ENCODE measurements around the gene C2orf49. TPM values are rescaled to one million over a fixed set of nuclear protein-coding genes. Genes with fewer than 3 reads are reported as not detected.

Gene C2orf49
- total and polyA plus RNA-seq, 2 donors (not counting 1 experiment from before 2014, with no cell fraction given) = 7.5 to 29.3 TPM

DNA sequence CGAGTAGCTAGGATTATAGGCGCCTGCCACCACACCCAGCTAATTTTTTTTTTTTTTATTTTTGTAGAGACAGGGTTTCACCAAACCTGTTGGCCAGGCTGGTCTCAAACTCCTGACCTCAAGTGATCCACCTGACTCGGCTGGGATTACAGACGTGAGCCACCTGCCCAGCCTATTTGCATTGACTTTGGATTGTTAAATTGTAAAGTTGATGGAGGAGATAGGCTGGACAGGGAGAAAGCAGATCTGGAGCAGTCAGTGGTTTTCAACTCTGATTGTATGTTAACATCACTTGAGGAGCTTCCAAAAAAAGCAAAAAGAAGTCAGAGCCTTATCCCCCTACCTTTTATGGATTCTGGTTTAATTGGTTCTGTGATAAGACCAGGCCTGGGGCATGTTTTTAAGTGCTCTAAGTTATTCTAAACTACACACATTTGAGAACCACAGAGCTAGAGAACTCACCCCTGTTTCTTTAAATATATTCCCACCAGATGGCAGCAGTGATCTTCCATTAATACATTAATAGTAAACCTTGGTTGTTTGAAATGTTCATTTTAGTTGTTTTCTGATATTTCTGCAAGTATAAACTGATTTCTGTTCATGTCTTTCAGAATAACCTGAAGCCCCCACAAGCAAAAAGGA, 7.5 kb downstream of the C2orf49 start:
- ATAC-seq (ENCODE audit: low read depth) (no peak), DNase-seq (peak; percentile 33)
- 88% methylated on average over 2 of the region's 4 CpGs for WGBS (ENCODE audit: insufficient coverage)
- no peak overlapping the region for H3K4me2 ChIP-seq (replicated peaks; ENCODE audit: low read depth, low read length, poor library complexity, severe bottlenecking)
- POLR2A ChIA-PET = no interaction called here
- H3K27ac Mint-ChIP-seq = no peak overlapping the region
- no peaks in the 10 kb centered on the region for H3K27me3 Mint-ChIP-seq
- no peak overlapping the region for H3K4me3 ChIP-seq (ENCODE audit: control extremely low read depth in 1 of 5, extremely low read depth in 1 of 5, insufficient read depth in 1 of 5, low read depth in 2 of 5, low read length in 4 of 5)
- H3K36me3 ChIP-seq (replicated peaks in 1 of 2; ENCODE audit: control extremely low read depth in 1 of 2, control insufficient read depth in 1 of 2, extremely low read depth in 1 of 2, insufficient read depth in 2 of 2, low read length in 1 of 2) = peaks cover 2 to 75% of the 10 kb centered on the region in 2 experiments
- no peaks in the 10 kb centered on the region for H4K20me1 ChIP-seq (ENCODE audit: control insufficient read depth, insufficient read depth, low read length, poor library complexity, severe bottlenecking)
- no peaks in the 10 kb centered on the region for H3K27me3 ChIP-seq (replicated peaks in 1 of 4; ENCODE audit: control extremely low read depth in 1 of 4, control insufficient read depth in 3 of 4, insufficient read depth in 4 of 4, low read length in 3 of 4)
- no peak overlapping the region for H3K27ac ChIP-seq (ENCODE audit: low read length in 2 of 2)
- H3K9ac ChIP-seq (ENCODE audit: low read length) = no peak overlapping the region
- H3K4me1 Mint-ChIP-seq = no peaks in the 10 kb centered on the region
- H3K9me3 Mint-ChIP-seq (ENCODE audit: insufficient read depth) = no peaks in the 10 kb centered on the region
- intact Hi-C loops (cut with micrococcal nuclease) = no loop called here
- no peaks in the 10 kb centered on the region for H3K4me1 ChIP-seq (ENCODE audit: control insufficient read depth in 2 of 2, insufficient read depth in 2 of 2, low read length in 2 of 2)
- CTCF ChIA-PET = interaction anchor here (0.6 to 1.4 kb wide), 7 partner anchors 11 to 705 kb away, joined by 3 to 4 read pairs (median 3); no protein-coding TSS in a partner anchor
- H2AFZ ChIP-seq (ENCODE audit: insufficient read depth, low read depth, low read length, poor library complexity, severe bottlenecking) = no peak overlapping the region
- H3K4me3 Mint-ChIP-seq = no peak overlapping the region
- H3K9me3 ChIP-seq (ENCODE audit: control extremely low read depth in 1 of 3, control insufficient read depth in 2 of 3, insufficient read depth in 1 of 3, low read length in 2 of 3) = no peaks in the 10 kb centered on the region
- H3K79me2 ChIP-seq (ENCODE audit: control insufficient read depth, insufficient read depth, low read length) = peaks cover 4% of the 10 kb centered on the region
- TF ChIP-seq, protein P1, sequence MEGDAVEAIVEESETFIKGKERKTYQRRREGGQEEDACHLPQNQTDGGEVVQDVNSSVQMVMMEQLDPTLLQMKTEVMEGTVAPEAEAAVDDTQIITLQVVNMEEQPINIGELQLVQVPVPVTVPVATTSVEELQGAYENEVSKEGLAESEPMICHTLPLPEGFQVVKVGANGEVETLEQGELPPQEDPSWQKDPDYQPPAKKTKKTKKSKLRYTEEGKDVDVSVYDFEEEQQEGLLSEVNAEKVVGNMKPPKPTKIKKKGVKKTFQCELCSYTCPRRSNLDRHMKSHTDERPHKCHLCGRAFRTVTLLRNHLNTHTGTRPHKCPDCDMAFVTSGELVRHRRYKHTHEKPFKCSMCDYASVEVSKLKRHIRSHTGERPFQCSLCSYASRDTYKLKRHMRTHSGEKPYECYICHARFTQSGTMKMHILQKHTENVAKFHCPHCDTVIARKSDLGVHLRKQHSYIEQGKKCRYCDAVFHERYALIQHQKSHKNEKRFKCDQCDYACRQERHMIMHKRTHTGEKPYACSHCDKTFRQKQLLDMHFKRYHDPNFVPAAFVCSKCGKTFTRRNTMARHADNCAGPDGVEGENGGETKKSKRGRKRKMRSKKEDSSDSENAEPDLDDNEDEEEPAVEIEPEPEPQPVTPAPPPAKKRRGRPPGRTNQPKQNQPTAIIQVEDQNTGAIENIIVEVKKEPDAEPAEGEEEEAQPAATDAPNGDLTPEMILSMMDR (IDR thresholded peaks at IDR 0.05) = peak; percentile 53
- no peak for TF ChIP-seq EZH2 (IDR thresholded peaks at IDR 0.05; ENCODE audit: borderline replicate concordance, insufficient read depth, low read depth, low read length, poor library complexity, severe bottlenecking)

DNA sequence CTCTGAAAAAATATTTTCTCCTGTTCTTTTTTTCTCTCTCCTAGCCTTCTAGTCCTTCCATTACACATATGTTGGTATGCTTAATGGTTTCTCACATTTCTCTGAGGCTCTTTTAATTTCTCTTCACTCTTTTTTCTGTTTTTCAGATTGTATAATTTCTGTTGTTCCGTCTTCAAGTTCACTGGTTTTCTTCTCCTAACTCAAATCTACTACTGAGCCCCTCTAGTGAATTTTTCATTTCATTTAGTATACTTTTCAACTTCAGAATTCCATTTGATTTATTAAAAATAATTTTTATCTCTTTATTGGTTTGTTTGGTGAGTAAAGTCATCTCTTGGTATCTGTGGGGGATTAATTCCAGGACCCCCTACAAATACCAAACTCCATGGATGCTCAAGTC, 19.8 kb downstream of the C2orf49 start:
- Mint-ChIP-seq H3K4me1 (no peaks in the 10 kb centered on the region), H3K4me3 (no peak overlapping the region), H3K9me3 (ENCODE audit: insufficient read depth) (peaks cover 13% of the 10 kb centered on the region), H3K27ac (no peak overlapping the region), H3K27me3 (no peaks in the 10 kb centered on the region)
- ChIA-PET POLR2A (no interaction called here), CTCF (no interaction called here)
- ATAC-seq (ENCODE audit: low read depth) (no peak), DNase-seq (no peak)
- Histone ChIP-seq H3K4me2 (replicated peaks; ENCODE audit: low read depth, low read length, poor library complexity, severe bottlenecking) (no peak overlapping the region), H3K27ac (ENCODE audit: low read length in 2 of 2) (no peak overlapping the region), H3K9me3 (ENCODE audit: control extremely low read depth in 1 of 3, control insufficient read depth in 2 of 3, insufficient read depth in 1 of 3, low read length in 2 of 3) (peaks cover 3 to 18% (median 11%) of the 10 kb centered on the region in 3 donors), H3K79me2 (ENCODE audit: control insufficient read depth, insufficient read depth, low read length) (no peaks in the 10 kb centered on the region), H3K36me3 (replicated peaks in 1 of 2; ENCODE audit: control extremely low read depth in 1 of 2, control insufficient read depth in 1 of 2, extremely low read depth in 1 of 2, insufficient read depth in 2 of 2, low read length in 1 of 2) (peaks cover 5 to 33% of the 10 kb centered on the region in 2 experiments), H3K4me3 (ENCODE audit: control extremely low read depth in 1 of 5, extremely low read depth in 1 of 5, insufficient read depth in 1 of 5, low read depth in 2 of 5, low read length in 4 of 5) (no peak overlapping the region), H4K20me1 (ENCODE audit: control insufficient read depth, insufficient read depth, low read length, poor library complexity, severe bottlenecking) (no peaks in the 10 kb centered on the region), H3K27me3 (replicated peaks in 1 of 4; ENCODE audit: control extremely low read depth in 1 of 4, control insufficient read depth in 3 of 4, insufficient read depth in 4 of 4, low read length in 3 of 4) (no peaks in the 10 kb centered on the region), H3K9ac (ENCODE audit: low read length) (no peak overlapping the region), H2AFZ (ENCODE audit: insufficient read depth, low read depth, low read length, poor library complexity, severe bottlenecking) (no peak overlapping the region), H3K4me1 (ENCODE audit: control insufficient read depth in 2 of 2, insufficient read depth in 2 of 2, low read length in 2 of 2) (no peaks in the 10 kb centered on the region)
- TF ChIP-seq, protein P1 (IDR thresholded peaks at IDR 0.05) = no peak
- TF ChIP-seq EZH2 (IDR thresholded peaks at IDR 0.05; ENCODE audit: borderline replicate concordance, insufficient read depth, low read depth, low read length, poor library complexity, severe bottlenecking) = no peak
- WGBS (ENCODE audit: insufficient coverage) = no CpG with 5 or more reads among the region's 1 CpG
- intact Hi-C loops (cut with micrococcal nuclease) = no loop called here

Data from B cell (primary cell).